K562 (cell line): ENCODE data around the gene NTSR1. TPM values are rescaled to one million over a fixed set of nuclear protein-coding genes. Genes with fewer than 3 reads are reported as not detected.

Source experiments
- ATAC-seq: fragments of 200-7000 bp; cut with Tn5 transposase; 3 replicates; pipeline ENCODE4 v1.9.1; 2020; ENCODE audit warnings: moderate library complexity
- BruUV-seq: library from RNA; stranded (reverse); fragments of 400-500 nt; replicated peaks from 2 replicates; lab custom pipeline; 2021; lab: Mats Ljungman, UMichigan
- CTCF ChIA-PET: fragments of 300-600 bp; formaldehyde crosslinking; extraction: SDS; loops from one replicate; lab custom pipeline; 2021; ENCODE audit warnings: low intra/inter-chr PET ratio; lab: Yijun Ruan, JAX
- POLR2A ChIA-PET: fragments of 300-600, 350-650 bp; sonication (Branson Sonifier 250); formaldehyde crosslinking; extraction: SDS; loops from one replicate; lab custom pipeline; 2021; ENCODE audit warnings: antibody characterized with exemption, inconsistent platforms; lab: Yijun Ruan, JAX
- DNase-seq, 4 experiments: peaks; one replicate each; pipeline versions ENCODE4 v3.0.0 to v3.0.0-alpha.2; 2011 to 2018; ENCODE audit warnings: low spot score in 3 of 4, mixed read lengths in 3 of 4; ENCODE audit errors: extremely low read depth in 1 of 4
- FAIRE-seq: peaks from 2 replicates; lab custom pipeline; 2011; peaks lifted over from hg19 to GRCh38; lab: Jason Lieb, UNC
- H2AFZ ChIP-seq: 2 replicates; pipeline ENCODE4 v1.6.0; 2011; ENCODE audit warnings: low read depth, low read length, control low read depth, inconsistent platforms
- H3K27ac ChIP-seq: fragments of 200-600 bp; 3 replicates; pipeline ENCODE4 v1.8.0; 2011; ENCODE audit warnings: low read depth, mild to moderate bottlenecking, control low read depth, inconsistent platforms, low read length, moderate library complexity, mixed read lengths; ENCODE audit errors: extremely low read depth
- H3K27me3 ChIP-seq, 2 experiments: fragments of 300-600 bp in 1 of 2; 2 replicates in 1 of 2; 3 replicates in 1 of 2; pipeline versions ENCODE4 v1.6.0 to v1.8.0; 2011; ENCODE audit warnings: inconsistent platforms in 2 of 2, low read length in 2 of 2, mild to moderate bottlenecking in 1 of 2, mixed read lengths in 1 of 2, moderate library complexity in 1 of 2; ENCODE audit not compliant: control insufficient read depth in 2 of 2, insufficient read depth in 2 of 2
- H3K36me3 ChIP-seq: fragments of 300-600 bp; 3 replicates; pipeline ENCODE4 v1.8.0; 2011; ENCODE audit warnings: mild to moderate bottlenecking, low read length, inconsistent platforms; ENCODE audit not compliant: control insufficient read depth, insufficient read depth
- H3K4me1 ChIP-seq, 2 experiments: fragments of 200-600 bp in 1 of 2; replicated peaks in 1 of 2; 2 replicates in 1 of 2; 3 replicates in 1 of 2; pipeline versions ENCODE4 v1.5.1 to v1.8.0; 2011; ENCODE audit warnings: inconsistent platforms in 2 of 2, low read length in 2 of 2, mild to moderate bottlenecking in 1 of 2, mixed read lengths in 1 of 2, moderate library complexity in 1 of 2; ENCODE audit not compliant: control insufficient read depth in 2 of 2, insufficient read depth in 2 of 2
- H3K4me2 ChIP-seq: 2 replicates; pipeline ENCODE4 v1.6.1; 2011; ENCODE audit warnings: low read length, control low read depth, inconsistent platforms, mixed read lengths; ENCODE audit not compliant: insufficient read depth
- H3K4me3 ChIP-seq: fragments of 200-600 bp; sonication (generic), shearing (Covaris generic); 2 replicates; pipeline ENCODE4 v1.5.1; 2016; ENCODE audit warnings: control low read depth, inconsistent platforms
- H3K79me2 ChIP-seq: fragments of 200-600 bp; 3 replicates; pipeline ENCODE4 v1.8.0; 2011; ENCODE audit warnings: low read length, inconsistent platforms; ENCODE audit not compliant: control insufficient read depth, insufficient read depth
- H3K9ac ChIP-seq, 2 experiments: 2 replicates each; pipeline versions ENCODE4 v1.6.0 to v1.6.1; 2011; ENCODE audit warnings: low read depth in 2 of 2, low read length in 2 of 2, control low read depth in 1 of 2, inconsistent platforms in 1 of 2, mild to moderate bottlenecking in 1 of 2, mixed read lengths in 1 of 2; ENCODE audit not compliant: insufficient read depth in 1 of 2
- H3K9me1 ChIP-seq: one replicate; pipeline ENCODE4 v1.6.0; 2011; ENCODE audit warnings: inconsistent platforms, mild to moderate bottlenecking, low read length, moderate library complexity; ENCODE audit not compliant: control insufficient read depth, insufficient read depth
- H3K9me3 ChIP-seq: replicated peaks from 2 replicates; pipeline ENCODE4 v1.5.1; 2011; ENCODE audit warnings: low read depth, low read length, inconsistent platforms; ENCODE audit not compliant: control insufficient read depth, insufficient read depth
- H4K20me1 ChIP-seq: replicated peaks from 2 replicates; pipeline ENCODE4 v1.6.1; 2011; ENCODE audit warnings: low read length, inconsistent platforms, mixed read lengths; ENCODE audit not compliant: control insufficient read depth, insufficient read depth
- ATF3 ChIP-seq, 2 experiments: fragments of 450-650 bp in 1 of 2; sonication (generic) in 1 of 2; formaldehyde crosslinking in 1 of 2; IDR thresholded peaks in 1 of 2; conservative IDR thresholded peaks in 1 of 2; 2 replicates each; pipeline versions ENCODE4 v1.6.1 to v1.8.1; 2016 to 2023; ENCODE audit warnings: mild to moderate bottlenecking in 2 of 2, moderate library complexity in 2 of 2, inconsistent platforms in 1 of 2, missing genetic modification reagents in 1 of 2
- CEBPB ChIP-seq: fragments of 450-650 bp; IDR thresholded peaks from 2 replicates; pipeline ENCODE4 v1.6.1; 2016; ENCODE audit warnings: missing genetic modification characterization, missing compliant biosample characterization
- CEBPG ChIP-seq, 3 experiments: fragments of 200-800 bp in 1 of 3; sonication (Bioruptor generic) in 1 of 3; sonication (generic) in 1 of 3; formaldehyde crosslinking in 1 of 3; IDR thresholded peaks in 2 of 3; conservative IDR thresholded peaks in 1 of 3; 2 replicates each; pipeline versions ENCODE4 v1.6.1 to v1.8.0; 2016 to 2022; ENCODE audit warnings: missing compliant biosample characterization in 2 of 3, missing genetic modification characterization in 2 of 3, mild to moderate bottlenecking in 1 of 3, missing genetic modification reagents in 1 of 3
- CTBP1 ChIP-seq: fragments of 450-650 bp; IDR thresholded peaks from 2 replicates; pipeline ENCODE4 v1.6.1; 2016; ENCODE audit warnings: borderline replicate concordance
- ERF ChIP-seq: fragments of 450-650 bp; formaldehyde crosslinking; IDR thresholded peaks from 2 replicates; pipeline ENCODE4 v1.4.0; 2020; ENCODE audit warnings: mild to moderate bottlenecking, mixed read lengths
- GABPB1 ChIP-seq: sonication (generic); formaldehyde crosslinking; IDR thresholded peaks from 2 replicates; pipeline ENCODE4 v1.8.0; 2022; ENCODE audit warnings: mild to moderate bottlenecking, missing genetic modification reagents
- JUNB ChIP-seq: fragments of 450-650 bp; formaldehyde crosslinking; conservative IDR thresholded peaks from 2 replicates; pipeline ENCODE4 v1.4.0; 2020; ENCODE audit warnings: mild to moderate bottlenecking
- MTA3 ChIP-seq: fragments of 450-650 bp; formaldehyde crosslinking; IDR thresholded peaks from 2 replicates; pipeline ENCODE4 v1.6.1; 2017; ENCODE audit warnings: mild to moderate bottlenecking, borderline replicate concordance
- XRCC3 ChIP-seq: fragments of 450-650 bp; IDR thresholded peaks from 2 replicates; pipeline ENCODE4 v1.6.1; 2017; ENCODE audit warnings: mild to moderate bottlenecking, moderate library complexity
- ZEB2 ChIP-seq: fragments of 450-650 bp; IDR thresholded peaks from 2 replicates; pipeline ENCODE4 v1.6.1; 2016
- ZNF79 ChIP-seq: fragments of 250-450 bp; sonication (Bioruptor Pico); IDR thresholded peaks from 2 replicates; pipeline ENCODE4 v1.4.0; 2020; ENCODE audit warnings: low read depth, mild to moderate bottlenecking, moderate library complexity
- WGBS: fragments of 100-300 bp; shearing (Covaris generic); methylation state at CpG from one replicate; pipeline ENCODE4 v1.1.6; 2016; ENCODE audit warnings: low coverage, mixed read lengths; ENCODE audit not compliant: insufficient coverage; ENCODE audit errors: missing lambda C conversion rate; 5-methylcytosine and 5-hydroxymethylcytosine counted together
- in situ Hi-C: fragments of 300-500 bp; cut with MboI; formaldehyde crosslinking; loops from 4 replicates; pipeline ENCODE4 v1.15.0; 2018; ENCODE audit warnings: inconsistent platforms, mixed read lengths
- intact Hi-C: fragments of 100-400 bp; cut with micrococcal nuclease; formaldehyde crosslinking; loops from 2 replicates; pipeline ENCODE4 v1.14.2; 2022
- polyA plus RNA-seq, 8 experiments: library from polyadenylated mRNA; depleted of rRNA in 4 of 8; stranded (reverse) in 5 of 8; unstranded in 3 of 8; fragments of >200 nt; fragmentation: Nextera tagmentation in 2 of 8; fragmentation: Illumina TruSeq in 1 of 8; extraction: Ambion mirVana in 2 of 8; extraction: Trizol in 1 of 8; gene quantifications; 2 replicates each; pipeline versions ENCODE4 v1.2.1 to v1.2.3, GENCODE V29; 2011 to 2014; ENCODE audit warnings: inconsistent platforms in 1 of 8, missing spikeins in 1 of 8
- total RNA-seq, 7 experiments: library from RNA; depleted of rRNA in 6 of 7; stranded (reverse); fragments of >200 nt in 6 of 7; fragmentation: Illumina TruSeq in 2 of 7; extraction: Trizol in 2 of 7; gene quantifications; 2 replicates each; pipeline versions ENCODE4 v1.2.1 to v1.2.3, GENCODE V29; 2011 to 2021; ENCODE audit warnings: low replicate concordance in 1 of 7
- TF ChIP-seq, protein P1 (sequence below): sonication (generic); formaldehyde crosslinking; IDR thresholded peaks from 2 replicates; pipeline ENCODE4 v1.8.1; 2023; ENCODE audit warnings: mild to moderate bottlenecking, missing genetic modification reagents

NTSR1 gene
- total and polyA plus RNA-seq, 9 of the 15 experiments (the other 6 are each of a cell fraction or from before 2014, with no cell fraction given), result 0.04 to 0.40 (median 0.13) TPM; not detected in 3

GRCh38 chr20:62670998-62671397 lies 37.6 kb upstream of the NTSR1 start:
- Histone ChIP-seq H3K4me3 (no peak overlapping the region), H3K27ac (no peak overlapping the region), H4K20me1 (no peaks in the 10 kb centered on the region), H3K27me3 (peaks cover 0 to 20% of the 10 kb centered on the region in 2 experiments; a peak in 2 of 5 replicates), H3K4me1 (peaks cover 0 to 35% of the 10 kb centered on the region in 2 experiments; a peak in 1 of 5 replicates), H3K36me3 (peaks cover 47% of the 10 kb centered on the region; the same call in 2 of the 3 replicates), H3K9ac (no peak overlapping the region), H3K4me2 (no peak overlapping the region), H3K9me1 (no peaks in the 10 kb centered on the region), H3K9me3 (no peaks in the 10 kb centered on the region), H3K79me2 (no peaks in the 10 kb centered on the region), H2AFZ (no peak overlapping the region)
- BruUV-seq, result no TSS peak
- intact Hi-C loops (no loop called here), in situ Hi-C loops (no loop called here)
- FAIRE-seq (no peak), ATAC-seq (no peak), DNase-seq (no peak)
- TF ChIP-seq, protein P1, sequence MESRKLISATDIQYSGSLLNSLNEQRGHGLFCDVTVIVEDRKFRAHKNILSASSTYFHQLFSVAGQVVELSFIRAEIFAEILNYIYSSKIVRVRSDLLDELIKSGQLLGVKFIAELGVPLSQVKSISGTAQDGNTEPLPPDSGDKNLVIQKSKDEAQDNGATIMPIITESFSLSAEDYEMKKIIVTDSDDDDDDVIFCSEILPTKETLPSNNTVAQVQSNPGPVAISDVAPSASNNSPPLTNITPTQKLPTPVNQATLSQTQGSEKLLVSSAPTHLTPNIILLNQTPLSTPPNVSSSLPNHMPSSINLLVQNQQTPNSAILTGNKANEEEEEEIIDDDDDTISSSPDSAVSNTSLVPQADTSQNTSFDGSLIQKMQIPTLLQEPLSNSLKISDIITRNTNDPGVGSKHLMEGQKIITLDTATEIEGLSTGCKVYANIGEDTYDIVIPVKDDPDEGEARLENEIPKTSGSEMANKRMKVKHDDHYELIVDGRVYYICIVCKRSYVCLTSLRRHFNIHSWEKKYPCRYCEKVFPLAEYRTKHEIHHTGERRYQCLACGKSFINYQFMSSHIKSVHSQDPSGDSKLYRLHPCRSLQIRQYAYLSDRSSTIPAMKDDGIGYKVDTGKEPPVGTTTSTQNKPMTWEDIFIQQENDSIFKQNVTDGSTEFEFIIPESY (CRISPR knock-in tag), result peak; percentile 39; the same call in 1 of the 2 replicates
- TF ChIP-seq MTA3, result no peak
- ChIA-PET CTCF (no interaction called here), POLR2A (interaction anchor here (1.0 kb wide), 1 partner anchor 13 kb away, joined by 4 read pairs; no protein-coding TSS in a partner anchor)
- 92% methylated on average over 17 of the region's 17 CpGs for WGBS

DNA sequence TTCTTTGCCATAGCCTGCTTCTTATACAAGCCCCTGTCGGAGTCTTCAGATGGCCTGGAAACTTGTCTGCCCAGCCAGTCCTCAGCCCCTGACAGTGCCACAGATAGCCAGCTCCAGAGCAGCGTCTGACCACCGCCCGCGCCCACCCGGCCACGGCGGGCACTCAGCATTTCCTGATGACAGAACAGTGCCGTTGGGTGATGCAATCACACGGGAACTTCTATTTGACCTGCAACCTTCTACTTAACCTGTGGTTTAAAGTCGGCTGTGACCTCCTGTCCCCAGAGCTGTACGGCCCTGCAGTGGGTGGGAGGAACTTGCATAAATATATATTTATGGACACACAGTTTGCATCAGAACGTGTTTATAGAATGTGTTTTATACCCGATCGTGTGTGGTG lies 36.9 kb upstream of the NTSR1 start:
- POLR2A ChIA-PET, result interaction anchor here (0.6 to 1.0 kb wide), 2 partner anchors 14 to 89 kb away, joined by 3 to 4 read pairs; no protein-coding TSS in a partner anchor
- intact Hi-C loops (no loop called here), in situ Hi-C loops (no loop called here)
- H3K79me2 ChIP-seq, result no peaks in the 10 kb centered on the region
- H3K9me3 ChIP-seq, result no peaks in the 10 kb centered on the region
- no peak overlapping the region for H2AFZ ChIP-seq
- H4K20me1 ChIP-seq, result no peaks in the 10 kb centered on the region
- peaks cover 0 to 28% of the 10 kb centered on the region in 2 experiments; a peak in 1 of 5 replicates for H3K4me1 ChIP-seq
- CTCF ChIA-PET, result no interaction called here
- ATAC-seq (no peak), FAIRE-seq (no peak), DNase-seq (no peak)
- no peak overlapping the region for H3K9ac ChIP-seq
- peaks cover 3 to 25% of the 10 kb centered on the region in 2 experiments; a peak in 4 of 5 replicates for H3K27me3 ChIP-seq
- H3K4me3 ChIP-seq, result no peak overlapping the region
- 77% methylated on average over 14 of the region's 15 CpGs for WGBS
- H3K36me3 ChIP-seq, result peaks cover 42% of the 10 kb centered on the region; the same call in 2 of the 3 replicates
- no peak overlapping the region for H3K27ac ChIP-seq
- no peaks in the 10 kb centered on the region for H3K9me1 ChIP-seq
- BruUV-seq, result no TSS peak
- no peak overlapping the region for H3K4me2 ChIP-seq
- no peak for TF ChIP-seq ZEB2
- TF ChIP-seq GABPB1, result no peak
- no peak for TF ChIP-seq XRCC3
- TF ChIP-seq CEBPG (CRISPR knock-in tag; IDR thresholded peaks at IDR 0.05), result peak; percentile 94
- peak; percentile 50 to 84 for TF ChIP-seq CEBPG (tag; conservative IDR thresholded peaks at IDR 0.05 in 1 of 2, IDR thresholded peaks at IDR 0.05 in 1 of 2)
- peak; percentile 75 for TF ChIP-seq ATF3 (IDR thresholded peaks at IDR 0.05)
- TF ChIP-seq ATF3 (CRISPR knock-in tag; conservative IDR thresholded peaks at IDR 0.05), result no peak
- TF ChIP-seq ERF (CRISPR knock-in tag), result no peak
- TF ChIP-seq CTBP1, result no peak
- peak; percentile 60; the same call in 1 of the 2 replicates for TF ChIP-seq CEBPB
- no peak for TF ChIP-seq ZNF79 (CRISPR knock-in tag)
- no peak for TF ChIP-seq JUNB (CRISPR knock-in tag)
